ENCODE results near the gene SELPLG. TPM values are rescaled to one million over a fixed set of nuclear protein-coding genes. Genes with fewer than 3 reads are reported as not detected.

The SELPLG gene
- total and polyA plus RNA-seq, 10 donors: 23.6 to 220 (median 72.4) TPM

DNA sequence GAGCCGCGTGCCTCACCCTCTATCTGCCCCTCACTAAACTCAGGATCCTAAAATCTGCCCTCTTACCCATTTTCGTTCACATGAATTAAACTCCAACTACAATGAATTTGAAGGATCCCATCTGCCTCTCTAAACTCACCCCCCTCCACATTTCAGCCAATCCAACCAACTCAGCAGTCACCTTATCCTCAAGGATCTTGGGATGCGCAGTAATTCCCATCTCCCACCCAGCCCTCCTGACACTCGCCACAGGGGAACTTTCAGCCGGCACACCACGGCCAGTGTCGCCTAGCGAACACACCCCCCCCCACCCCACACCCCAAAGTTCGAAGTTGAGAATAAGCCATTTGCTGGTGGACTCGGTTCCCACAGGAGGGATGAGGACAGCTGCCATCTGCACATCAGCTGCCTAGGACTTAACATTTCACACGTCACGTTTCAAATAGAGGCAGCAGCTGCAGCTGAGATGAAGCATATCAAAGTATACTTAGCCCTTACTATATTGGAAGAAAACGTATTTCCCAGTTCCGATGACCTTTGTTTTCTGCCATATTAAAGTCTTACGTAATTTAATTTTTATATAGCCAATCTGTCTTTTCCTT, 8.7 kb upstream of the SELPLG start:
- 72 to 82% (median 78%) methylated on average over 15 to 16 of the region's 16 CpGs for WGBS, 5 donors
- Histone ChIP-seq H3K9me3 (no peaks in the 10 kb centered on the region), H3K27ac (peak overlapping the region in 7 of 8 donors; percentile 1 to 96 (median 53)), H3K27me3 (replicated peaks in 1 of 7) (no peaks in the 10 kb centered on the region), H3K4me1 (peaks cover 30 to 100% (median 90%) of the 10 kb centered on the region in 6 donors), H3K36me3 (peaks cover 0 to 21% (median 0%) of the 10 kb centered on the region in 6 donors), H3K4me3 (no peak overlapping the region)
- TF ChIP-seq POLR2AphosphoS5 (IDR thresholded peaks at IDR 0.05) (no peak), POLR2A (IDR thresholded peaks at IDR 0.05) (no peak)
- TF ChIP-seq, protein P1, sequence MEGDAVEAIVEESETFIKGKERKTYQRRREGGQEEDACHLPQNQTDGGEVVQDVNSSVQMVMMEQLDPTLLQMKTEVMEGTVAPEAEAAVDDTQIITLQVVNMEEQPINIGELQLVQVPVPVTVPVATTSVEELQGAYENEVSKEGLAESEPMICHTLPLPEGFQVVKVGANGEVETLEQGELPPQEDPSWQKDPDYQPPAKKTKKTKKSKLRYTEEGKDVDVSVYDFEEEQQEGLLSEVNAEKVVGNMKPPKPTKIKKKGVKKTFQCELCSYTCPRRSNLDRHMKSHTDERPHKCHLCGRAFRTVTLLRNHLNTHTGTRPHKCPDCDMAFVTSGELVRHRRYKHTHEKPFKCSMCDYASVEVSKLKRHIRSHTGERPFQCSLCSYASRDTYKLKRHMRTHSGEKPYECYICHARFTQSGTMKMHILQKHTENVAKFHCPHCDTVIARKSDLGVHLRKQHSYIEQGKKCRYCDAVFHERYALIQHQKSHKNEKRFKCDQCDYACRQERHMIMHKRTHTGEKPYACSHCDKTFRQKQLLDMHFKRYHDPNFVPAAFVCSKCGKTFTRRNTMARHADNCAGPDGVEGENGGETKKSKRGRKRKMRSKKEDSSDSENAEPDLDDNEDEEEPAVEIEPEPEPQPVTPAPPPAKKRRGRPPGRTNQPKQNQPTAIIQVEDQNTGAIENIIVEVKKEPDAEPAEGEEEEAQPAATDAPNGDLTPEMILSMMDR (IDR thresholded peaks at IDR 0.05 in 8 of 11, conservative IDR thresholded peaks at IDR 0.05 in 3 of 11): no peak
- peak; percentile 50 for DNase-seq
- intact Hi-C loops (cut with DNase I; ENCODE audit: low total_unique reads): no loop called here

DNA sequence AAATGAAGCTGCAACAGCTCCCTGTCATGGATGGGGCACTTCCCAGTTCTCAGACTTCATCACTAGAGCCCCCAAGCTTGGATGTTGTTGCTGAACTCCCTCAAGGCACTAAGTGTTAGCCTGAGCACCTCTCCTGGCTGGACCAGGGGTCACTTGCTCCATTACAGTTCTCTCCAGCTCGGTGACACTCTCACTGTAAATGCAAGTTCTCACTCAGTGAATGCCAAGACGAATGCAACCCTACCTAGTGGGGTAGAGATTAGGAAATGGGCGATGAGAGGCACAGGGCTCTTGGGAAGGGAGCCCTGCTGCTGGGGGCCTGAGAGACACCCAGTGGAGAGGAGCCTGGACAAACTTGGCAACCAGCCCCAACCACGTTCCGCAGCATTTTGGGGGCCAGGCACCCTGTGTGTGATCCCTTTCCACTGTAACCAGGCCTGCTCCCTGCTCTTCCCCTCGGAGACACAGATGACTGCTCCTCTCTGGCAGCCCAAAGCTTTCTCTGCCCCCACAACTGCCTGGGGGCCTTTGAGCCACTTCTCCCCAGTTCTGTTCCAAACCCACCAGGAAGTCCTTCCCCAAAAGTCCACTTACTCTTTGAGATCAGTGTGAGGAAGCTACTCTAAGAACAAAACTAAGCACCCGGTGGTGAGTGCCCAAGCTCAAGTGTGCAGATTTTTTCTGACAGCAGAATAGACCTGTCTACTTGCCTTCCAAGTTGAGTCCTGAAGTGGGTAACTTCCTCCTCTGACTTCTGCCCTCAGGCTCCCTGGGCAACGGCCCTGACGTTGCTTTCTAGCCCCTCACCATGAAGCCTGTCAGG, 8.0 kb upstream of the SELPLG start:
- Histone ChIP-seq H3K4me1 (peaks cover 30 to 100% (median 90%) of the 10 kb centered on the region in 6 donors), H3K36me3 (peaks cover 0 to 17% (median 0%) of the 10 kb centered on the region in 6 donors), H3K4me3 (no peak overlapping the region), H3K27me3 (replicated peaks in 1 of 7) (no peaks in the 10 kb centered on the region), H3K9me3 (no peaks in the 10 kb centered on the region), H3K27ac (peak overlapping the region in 7 of 8 donors; percentile 5 to 96 (median 53))
- TF ChIP-seq POLR2A (IDR thresholded peaks at IDR 0.05) (no peak), POLR2AphosphoS5 (IDR thresholded peaks at IDR 0.05) (no peak)
- TF ChIP-seq, protein P1 (IDR thresholded peaks at IDR 0.05 in 8 of 11, conservative IDR thresholded peaks at IDR 0.05 in 3 of 11): no peak
- WGBS, 5 donors: 38 to 61% (median 53%) methylated on average over 7 to 9 of the region's 9 CpGs
- DNase-seq: peak; percentile 64
- intact Hi-C loops (cut with DNase I; ENCODE audit: low total_unique reads): no loop called here

GRCh38 chr12:108640802-108641445, 7.2 kb upstream of the SELPLG start:
- Histone ChIP-seq H3K36me3 (peaks cover 0 to 11% (median 0%) of the 10 kb centered on the region in 6 donors), H3K4me1 (peaks cover 35 to 100% (median 90%) of the 10 kb centered on the region in 6 donors), H3K4me3 (no peak overlapping the region), H3K27me3 (replicated peaks in 1 of 7) (no peaks in the 10 kb centered on the region), H3K27ac (peak overlapping the region in 6 of 8 donors; percentile 10 to 96 (median 56)), H3K9me3 (no peaks in the 10 kb centered on the region)
- peak in 1 of 3 donors; percentile 9 for TF ChIP-seq POLR2AphosphoS5 (IDR thresholded peaks at IDR 0.05)
- TF ChIP-seq, protein P1 (IDR thresholded peaks at IDR 0.05 in 8 of 11, conservative IDR thresholded peaks at IDR 0.05 in 3 of 11): no peak
- peak; percentile 71 for DNase-seq
- 78 to 88% (median 79%) methylated on average over 10 of the region's 10 CpGs for WGBS, 5 donors
- intact Hi-C loops (cut with DNase I; ENCODE audit: low total_unique reads): no loop called here

Measured in spleen (tissue), 11 donors.